GM18909 (cell line): Measurements from ENCODE around the gene CTRL.
"Not testable (repeated sequence)": the region's sequence is repeated elsewhere in the genome, so short reads cannot be mapped to it uniquely, and the experiment has no call there.

Experiments used
- ATAC-seq: cut with Tn5 transposase; IDR thresholded peaks from one replicate; pipeline ENCODE4 v1.9.1; 2021; ENCODE audit warnings: mild to moderate bottlenecking; ENCODE audit not compliant: unreplicated experiment, poor library complexity

The CTRL gene

DNA sequence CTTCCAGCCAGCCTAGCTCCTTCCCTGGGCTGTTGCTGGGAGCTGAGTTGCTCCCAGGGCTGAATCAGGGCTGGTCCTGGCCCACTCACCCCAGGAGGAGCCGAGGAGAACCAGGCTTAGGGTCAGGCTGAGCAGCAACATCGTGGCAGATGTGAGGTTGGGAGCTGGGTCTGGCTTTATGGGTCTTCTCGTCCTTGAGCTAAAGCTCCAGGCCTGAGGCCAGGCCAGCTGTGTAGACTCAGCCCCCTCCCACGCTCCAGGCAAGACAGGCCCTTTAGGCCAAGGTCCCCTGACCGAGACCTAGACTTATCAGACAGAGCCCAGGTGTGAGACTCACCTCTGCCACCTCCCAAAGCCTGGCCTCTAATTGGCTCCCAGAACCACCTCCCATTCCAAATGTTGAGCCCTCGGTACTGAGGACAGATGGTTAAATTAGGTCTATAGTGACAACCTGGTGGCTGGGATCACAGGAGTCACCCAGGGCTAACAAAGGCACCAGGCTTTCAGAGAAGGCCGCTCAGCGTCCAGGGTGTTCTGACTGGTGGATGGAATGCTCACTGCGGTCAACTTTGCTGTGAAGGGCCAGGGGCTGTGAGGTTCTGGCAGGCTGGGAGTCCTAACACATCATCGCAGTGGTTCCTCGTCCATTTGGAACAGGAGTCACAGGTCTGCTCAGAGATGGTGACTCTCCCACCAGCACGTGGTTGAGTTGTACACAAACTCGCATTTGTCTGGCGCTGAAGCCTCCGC lies at the start of gene CTRL:
Gene CTRL, minus strand, starts transcription at position 151 of the 750 bp plus-strand sequence. Its CDS starts 10 bp downstream, at position 141.
- ATAC-seq = no peak

DNA sequence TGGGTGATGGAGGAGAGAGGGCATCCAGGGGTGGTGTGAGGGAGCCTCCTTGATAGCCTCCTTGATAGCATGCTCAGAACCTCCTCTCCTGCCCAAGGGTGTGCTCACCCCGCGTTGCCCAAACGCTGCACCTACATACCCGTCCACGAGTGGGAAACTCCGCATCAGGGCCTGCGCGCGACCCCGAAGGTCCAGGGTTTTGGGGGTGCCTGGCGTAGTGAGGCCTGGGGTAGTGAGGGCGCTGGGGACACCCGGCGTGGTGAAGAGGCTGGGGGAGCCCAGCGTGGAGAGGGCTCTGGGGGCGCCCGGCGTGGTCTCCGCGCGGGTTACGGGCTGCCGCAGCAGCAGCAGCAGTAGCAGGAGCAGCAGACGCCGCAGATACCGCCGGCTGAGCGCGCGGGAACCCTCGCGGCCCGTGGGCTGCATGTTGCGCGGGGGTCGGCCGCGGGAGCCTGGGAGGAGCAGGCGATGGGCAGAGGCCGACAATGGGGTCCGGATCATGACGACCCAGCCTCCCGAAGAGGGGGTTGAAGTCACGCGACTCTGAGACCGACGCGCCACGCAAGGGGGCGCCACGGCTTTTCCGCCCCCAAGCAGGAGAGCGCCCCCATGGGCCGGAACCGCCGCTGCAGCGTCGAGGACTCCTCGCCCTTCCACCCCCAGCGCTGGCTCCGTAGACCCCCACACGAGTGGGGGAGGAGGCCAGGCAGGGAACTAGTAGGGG lies 48.5 kb upstream of the CTRL start, which contains the start of gene DPEP3:
Gene DPEP3, minus strand, starts transcription at position 545 of the 724 bp plus-strand sequence. Its CDS starts 119 bp downstream, at position 426.
- no peak for ATAC-seq

DNA sequence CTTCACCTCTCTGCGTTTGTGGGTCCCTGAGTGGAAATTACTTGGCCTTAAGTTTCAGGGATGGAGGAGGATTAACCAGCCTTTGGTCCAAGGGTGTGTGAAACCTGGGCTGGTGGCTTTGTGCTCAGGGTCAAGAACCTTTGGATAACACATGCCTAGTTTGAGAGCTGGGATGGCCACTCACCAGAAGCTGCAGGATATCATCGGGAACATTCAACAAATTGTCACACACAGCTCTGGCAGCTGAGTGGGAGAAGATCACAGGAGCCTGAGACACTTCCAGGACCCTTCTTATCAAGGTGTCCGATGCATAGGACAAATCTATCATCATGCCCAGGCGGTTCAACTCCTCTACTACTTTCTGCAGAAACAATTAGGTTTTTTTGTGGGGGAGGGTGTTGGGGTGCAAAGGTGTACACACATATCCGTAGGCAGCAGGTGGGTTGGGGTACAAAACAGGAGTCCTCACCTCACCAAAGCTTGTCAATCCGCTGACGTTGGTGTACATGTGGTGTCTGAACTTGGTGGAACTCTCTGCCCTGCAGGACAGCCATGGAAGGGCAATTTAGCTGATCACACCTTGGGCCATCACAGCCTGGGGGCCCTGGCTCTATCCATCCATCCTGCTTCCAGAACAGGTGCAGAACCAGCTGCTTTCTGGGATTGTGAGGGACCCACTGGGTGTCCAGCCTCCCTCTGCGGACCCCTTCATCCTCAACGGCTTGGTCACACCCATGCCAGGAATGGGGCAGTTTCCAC lies 46.0 kb upstream of the CTRL start:
- no peak for ATAC-seq

DNA sequence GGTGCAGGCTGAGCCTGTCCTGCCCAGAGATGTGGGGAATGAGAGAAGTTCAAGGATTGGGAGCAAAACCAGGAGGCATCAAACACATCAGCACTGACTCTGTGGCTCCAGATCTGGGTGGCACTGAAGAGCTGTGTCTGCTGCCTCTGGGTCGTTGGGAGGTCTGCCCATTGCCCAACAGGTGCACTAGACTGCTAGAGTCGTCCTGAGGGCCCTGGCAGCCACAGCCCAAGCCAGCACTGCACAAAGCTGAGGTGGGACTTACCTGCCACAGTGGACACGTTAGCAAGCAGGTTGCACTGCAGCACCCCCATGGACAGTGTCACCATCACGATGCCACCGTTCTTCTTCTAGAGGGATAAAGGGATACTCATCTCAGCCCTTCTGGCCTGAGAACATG lies 45.3 kb upstream of the CTRL start:
- no peak for ATAC-seq

DNA sequence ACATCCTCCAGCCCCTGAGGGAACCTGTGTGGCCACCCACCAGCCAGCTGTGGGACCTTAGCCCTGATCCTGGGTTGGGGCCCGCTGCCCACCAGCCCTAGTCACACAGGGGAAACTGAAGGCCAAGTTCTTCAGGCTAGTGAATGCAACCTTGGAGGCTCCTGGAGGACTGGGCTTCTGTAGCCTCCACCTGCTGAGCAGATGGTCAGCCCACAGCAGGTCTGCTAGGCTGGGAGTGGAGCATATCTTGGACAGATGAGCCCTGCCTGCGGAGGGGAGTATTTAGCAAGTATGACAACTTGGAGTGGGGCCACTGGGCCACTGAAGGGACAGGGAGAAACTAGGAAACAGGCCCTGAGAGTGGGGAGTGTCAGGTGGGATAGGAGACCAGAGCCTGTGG lies 44.5 kb upstream of the CTRL start:
- ATAC-seq = no peak

DNA sequence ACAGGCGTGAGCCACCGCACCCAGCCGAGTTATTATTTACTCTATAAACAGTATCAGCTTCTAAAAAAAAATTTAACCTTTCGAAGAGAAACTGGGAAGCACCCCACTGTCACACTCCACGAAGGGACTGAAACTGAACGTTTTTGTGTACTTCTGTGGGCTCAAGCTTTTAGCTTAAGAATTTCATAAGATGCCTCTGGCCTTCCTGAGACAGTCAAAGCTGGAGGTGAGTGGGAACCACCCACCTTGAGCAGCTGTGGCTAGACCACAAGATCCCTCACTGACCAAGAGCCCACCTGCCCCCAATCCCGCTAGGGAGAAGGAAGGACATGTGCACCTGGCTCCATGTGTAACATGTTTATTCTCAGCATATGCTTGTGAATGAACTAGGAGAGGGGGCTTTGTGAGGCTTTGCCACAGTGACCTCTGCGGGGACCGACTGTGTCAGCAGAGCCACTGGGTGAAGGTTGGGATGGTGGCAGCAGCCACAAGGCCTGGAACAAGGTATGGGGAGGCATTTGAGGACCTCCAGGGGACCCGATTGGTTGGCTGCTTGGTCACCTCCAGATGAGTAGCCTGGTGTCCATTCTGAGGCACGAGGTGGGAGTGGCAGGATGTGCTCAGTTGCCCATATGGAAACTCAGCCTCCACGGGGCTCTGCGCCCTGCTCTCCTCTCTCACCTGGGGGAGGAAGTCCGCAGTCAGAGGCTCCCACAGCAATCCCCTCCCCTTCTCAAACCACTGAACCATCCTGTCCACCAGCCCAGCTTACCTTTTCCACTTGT lies 43.9 kb upstream of the CTRL start:
- ATAC-seq = no peak

DNA sequence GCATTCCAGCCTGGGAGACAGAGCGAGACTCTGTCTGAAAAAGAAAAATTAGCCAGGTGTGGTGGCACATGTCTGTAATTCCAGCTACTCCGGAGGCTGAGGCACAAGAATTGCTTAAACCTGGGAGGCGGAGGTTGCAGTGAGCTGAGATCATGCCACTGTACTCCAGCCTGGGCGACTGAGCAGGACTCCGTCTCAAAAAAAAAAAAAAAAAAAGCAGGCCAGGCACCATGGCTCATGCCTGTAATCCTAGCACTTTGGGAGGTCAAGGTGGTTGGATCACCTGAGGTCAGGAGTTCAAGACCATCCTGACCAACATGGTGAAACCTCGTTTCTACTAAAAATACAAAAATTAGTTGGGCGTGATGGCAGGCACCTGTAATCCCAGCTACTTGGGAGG lies 40.6 kb upstream of the CTRL start:
- not testable (repeated sequence) for ATAC-seq

DNA sequence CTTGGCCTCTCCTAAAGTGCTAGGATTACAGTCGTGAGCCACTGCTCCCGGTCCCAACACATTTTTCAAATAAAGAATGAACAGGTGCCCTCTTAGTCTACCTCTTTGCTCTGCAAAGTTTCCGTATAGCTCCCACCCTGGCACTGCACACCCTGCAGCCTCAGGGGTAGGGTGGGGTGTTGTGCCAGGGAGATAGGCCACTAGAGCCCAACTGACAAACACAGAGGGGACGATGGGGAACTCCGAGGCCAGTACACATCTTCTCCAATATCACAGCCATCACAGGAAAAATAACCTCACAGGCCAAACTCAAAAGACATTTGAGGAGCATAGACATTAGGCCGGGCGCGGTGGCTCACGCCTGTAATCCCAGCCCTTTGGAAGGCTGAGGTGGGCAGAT lies 39.4 kb upstream of the CTRL start:
- ATAC-seq = no peak

DNA sequence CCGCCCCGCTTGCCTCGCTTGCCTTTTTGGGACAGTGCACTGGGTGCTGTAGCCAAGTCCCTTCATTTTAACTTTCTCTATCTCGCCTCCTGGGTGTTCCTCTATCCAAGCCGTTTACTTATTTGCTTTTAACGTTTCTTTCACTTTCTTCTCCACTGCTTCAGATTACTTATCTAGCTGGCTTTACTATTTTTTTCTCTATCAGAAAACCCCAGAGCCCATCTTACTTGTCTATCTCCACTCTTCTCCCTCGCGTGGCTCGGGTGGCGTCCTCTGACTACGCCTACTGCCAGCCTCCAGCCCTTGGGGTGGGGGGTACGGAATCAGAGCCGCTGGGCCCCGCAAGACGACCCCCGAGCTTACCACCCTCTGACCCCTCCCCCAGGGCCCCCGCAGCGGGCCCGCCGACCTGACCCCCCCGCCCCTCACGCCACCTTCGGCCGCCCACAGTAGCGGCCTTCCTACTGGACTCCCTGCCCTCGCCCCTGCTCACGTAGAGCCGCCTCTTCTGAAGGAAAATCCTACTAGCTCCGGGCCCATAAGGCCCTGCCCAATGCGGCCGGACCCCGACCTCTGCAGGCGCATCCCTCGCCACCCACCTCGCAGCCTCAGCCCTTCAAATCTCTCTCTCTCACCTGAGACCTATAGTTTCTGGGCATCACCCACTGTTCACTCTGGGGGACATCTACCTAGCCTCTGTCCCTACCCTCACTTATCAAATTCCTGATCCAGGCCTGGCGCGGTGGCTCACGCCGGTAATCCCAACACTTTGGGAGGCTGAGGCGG lies 37.8 kb upstream of the CTRL start:
- ATAC-seq = peak; percentile 1

DNA sequence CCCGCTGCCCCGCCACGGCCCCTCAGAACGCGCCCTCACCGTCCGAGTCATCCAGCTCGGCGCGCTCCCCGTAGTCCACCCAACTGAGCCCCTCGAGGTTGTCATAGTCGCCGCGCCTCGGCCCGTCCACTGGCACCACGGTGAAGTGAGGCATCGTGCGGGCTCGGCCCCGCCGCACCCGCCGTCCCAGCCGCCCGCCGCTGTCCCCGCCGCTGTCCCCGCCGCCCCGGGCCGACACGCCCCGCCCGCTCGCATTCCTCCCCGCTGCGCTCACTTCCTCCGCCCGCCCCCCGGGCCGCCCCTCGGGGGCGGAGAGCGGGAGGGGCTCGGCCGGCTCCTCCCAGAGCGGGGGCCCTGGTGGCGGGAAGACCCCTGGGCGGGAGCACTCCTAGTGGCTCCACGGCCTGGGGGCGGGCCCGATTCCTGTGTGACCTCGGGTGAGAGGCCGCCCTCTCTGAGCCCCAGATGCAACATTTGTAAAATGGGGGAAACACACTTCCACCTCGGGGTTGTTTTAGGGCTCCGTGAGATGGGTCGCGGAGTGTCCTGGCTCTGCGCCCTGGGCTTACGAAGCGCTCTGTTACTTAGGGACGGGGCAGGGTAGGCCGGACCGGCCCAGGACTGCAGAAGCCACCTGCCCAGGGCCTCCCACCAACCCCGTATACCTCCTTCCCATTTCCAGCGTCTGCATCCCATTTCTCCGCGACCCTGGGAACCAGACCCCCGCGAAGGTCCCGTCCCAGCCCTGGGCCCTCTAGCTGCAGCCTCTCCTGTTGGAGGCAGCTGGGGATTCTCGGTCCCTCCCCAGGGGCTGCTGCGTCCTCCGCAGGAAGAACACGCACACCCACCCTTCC lies 37.0 kb upstream of the CTRL start, which contains the start of gene SLC12A4:
Gene SLC12A4, minus strand, starts transcription at position 238 of the 854 bp plus-strand sequence. Its CDS starts 84 bp downstream, at position 154.
- peak; percentile 80 for ATAC-seq

DNA sequence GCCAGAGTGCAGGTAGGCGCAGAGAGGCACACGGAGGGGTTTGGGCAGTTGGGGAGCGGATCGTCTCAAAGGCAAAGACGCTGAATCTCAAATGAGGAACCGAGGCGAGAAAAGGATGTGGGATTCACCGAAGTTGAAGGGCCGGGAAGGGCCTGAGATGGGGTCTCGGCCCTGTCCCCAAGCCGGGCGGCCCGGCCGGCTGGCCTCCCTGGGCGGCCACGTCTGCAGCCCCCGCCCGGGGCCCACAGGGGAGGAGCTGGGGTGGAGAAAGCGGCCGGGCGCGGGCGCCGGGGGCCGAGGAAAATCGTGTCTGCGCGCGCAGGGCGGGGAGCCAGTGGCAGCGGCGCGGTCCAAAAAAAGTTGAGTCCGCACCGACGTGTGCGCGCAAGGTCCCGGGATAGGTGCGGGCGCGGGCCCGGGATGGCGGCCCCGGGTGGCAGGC lies 36.3 kb upstream of the CTRL start:
- ATAC-seq = peak; percentile 29

DNA sequence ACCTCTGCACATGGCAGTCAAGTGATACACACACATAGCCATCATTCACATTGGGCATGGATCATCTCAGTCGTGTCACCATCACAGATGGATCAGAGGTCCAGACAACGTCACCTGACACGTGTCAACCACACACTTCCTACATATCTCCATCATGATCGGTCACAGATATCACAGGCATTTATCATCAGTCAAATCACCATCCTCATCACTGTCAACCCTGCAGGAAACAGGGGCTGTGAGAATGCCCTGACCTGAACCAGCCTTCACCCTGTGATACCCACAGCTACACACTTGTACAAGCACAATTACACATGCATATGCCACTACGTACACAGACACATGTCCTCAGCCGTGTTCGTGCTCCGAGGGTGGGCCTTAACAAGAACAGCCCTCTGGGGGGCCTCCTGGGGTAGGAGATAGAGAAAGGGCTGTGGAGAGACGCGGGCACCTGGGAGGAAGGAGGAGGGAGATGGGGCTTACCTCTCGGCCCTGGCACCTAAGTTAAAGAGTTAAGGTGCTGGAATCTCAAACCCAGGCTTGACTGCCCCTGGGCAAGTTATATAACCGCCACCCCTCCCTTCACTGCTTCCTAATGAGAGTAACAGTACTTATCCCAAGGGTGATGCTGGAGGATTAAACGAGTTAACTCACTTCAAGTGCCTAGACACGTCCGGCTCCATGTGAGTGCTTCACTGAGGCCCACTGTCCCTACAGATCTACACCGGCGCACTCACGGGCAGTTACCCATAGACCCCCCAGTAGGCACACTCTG lies 35.7 kb upstream of the CTRL start:
- peak; percentile 3 for ATAC-seq

DNA sequence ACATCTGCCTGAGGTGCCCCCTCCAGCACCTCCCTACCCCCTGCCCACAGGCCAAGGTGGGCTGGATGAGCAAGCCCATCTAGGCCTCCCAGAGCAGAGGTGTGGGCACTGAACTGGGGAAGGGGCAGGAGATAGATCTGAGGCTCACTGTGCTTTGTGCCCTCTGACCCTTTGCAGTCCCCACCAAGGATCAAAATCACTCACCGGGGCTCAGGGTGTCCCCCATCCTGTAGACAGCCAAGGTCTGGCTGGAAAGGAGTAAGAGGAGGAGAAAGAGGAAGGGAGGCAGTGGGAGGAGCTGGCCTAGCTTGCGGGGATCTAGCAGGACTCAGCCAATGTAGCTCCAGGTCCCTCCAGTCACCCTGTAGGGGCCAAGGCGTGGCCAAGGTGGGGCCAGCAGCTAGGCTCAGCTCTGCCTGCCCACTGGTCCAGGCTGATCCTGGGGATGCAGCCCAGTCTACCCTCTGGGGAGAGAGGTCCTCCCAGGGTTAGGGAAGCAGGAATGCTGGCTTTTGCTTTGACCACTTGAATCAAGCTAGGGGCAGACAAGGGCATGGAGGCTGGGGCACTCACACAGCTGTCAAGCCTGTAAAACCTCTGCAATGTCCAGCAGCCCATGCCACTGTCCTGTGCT lies 35.0 kb upstream of the CTRL start:
- no peak for ATAC-seq

DNA sequence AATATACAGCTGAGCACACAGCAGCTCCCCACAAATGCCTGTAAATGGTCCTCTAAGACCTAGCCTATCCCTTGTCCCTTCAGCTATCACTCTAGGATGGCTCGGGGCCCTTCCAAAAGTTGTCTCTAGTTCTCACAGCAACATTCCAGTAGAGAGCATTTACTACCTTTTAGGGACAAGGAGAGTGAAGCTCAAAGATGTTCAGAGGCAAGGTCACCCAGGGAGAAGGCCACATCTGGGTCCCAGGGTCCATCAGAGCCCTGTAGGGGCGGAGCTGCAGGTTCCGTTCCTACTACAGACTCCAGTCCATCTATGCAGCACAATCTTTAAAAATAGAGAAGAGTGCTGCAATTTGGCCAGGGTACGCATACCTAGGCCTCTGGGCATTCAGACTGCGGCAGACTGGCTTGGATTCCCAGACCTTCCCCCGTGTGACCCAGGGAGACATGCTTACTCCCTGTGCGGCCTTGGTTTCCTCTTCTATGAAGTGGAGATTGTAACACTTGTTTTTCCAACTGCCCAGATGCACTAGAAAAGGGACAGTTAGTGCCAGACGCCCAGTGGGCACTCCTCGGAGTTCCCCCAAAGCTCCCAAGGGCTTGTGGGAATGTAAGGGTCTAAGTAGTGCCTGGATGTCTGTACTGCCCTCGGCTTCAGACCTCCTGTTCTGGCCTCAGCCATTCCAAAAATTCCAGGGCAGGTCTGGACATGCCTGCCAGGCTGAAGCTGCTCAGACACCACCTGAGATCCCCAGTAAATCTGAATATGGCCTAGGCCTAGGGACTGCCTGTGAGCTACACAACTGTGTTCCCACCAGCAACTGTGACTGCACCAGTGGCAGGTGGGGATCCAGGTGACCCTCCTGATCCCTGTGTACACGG lies 34.2 kb upstream of the CTRL start:
- no peak for ATAC-seq

DNA sequence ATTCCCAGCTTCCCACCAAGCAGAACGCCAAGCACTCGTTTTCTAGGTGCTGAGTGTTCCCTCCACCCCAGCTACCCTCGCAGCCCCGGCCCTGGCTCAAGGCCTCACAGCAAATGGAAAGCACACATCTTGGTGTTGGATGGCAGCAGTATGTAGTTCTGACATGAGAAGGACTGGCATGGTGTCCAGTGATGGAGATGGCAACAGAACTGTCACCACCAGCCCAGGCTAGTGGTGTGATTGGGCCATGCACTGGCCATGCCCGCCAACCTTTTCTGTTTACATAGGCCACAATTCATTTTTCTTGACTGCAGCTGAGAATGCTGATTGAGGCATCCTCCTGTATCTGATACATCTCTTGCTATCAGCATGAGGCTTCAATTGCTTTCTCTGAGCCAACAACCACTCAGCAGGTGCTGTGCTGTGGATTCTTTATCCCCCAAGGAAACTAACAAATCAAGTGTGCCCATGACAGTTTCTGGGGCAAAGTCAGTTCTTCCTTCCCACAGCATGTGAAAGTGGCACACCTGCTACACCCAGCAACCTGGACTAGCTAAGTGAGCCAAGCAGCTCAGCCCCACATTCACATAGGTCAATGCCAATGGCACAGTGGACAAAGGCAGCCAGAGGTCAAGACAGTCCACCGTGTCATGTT lies 32.9 kb upstream of the CTRL start:
- no peak for ATAC-seq
